Endothelial cell of umbilical vein (primary cell): Measurements from ENCODE around the gene ELOB. TPM values are rescaled to one million over a fixed set of nuclear protein-coding genes. Genes with fewer than 3 reads are reported as not detected.
A peak's percentile ranks its signal among the peaks of the same experiment; 100 is the strongest.

Source experiments
- BruUV-seq: library from RNA; stranded (reverse); fragments of 400-500 nt; replicated peaks from 2 replicates; lab custom pipeline; 2021; lab: Mats Ljungman, UMichigan
- CTCF ChIA-PET: fragments of 300-600, 350-600 bp; sonication (Branson Sonifier 250); formaldehyde crosslinking; loops from one replicate; lab custom pipeline; 2021; ENCODE audit warnings: antibody characterized with exemption, inconsistent platforms; lab: Charles Lee
- POLR2A ChIA-PET: fragments of 300-600, 350-600 bp; sonication (Branson Sonifier 250); formaldehyde crosslinking; loops from one replicate; lab custom pipeline; 2021; ENCODE audit warnings: antibody characterized with exemption, inconsistent platforms; lab: Charles Lee
- DNase-seq: peaks from one replicate; pipeline ENCODE4 v3.0.0-alpha.2; 2011; ENCODE audit warnings: low read depth, low spot score
- FAIRE-seq: peaks from 2 replicates; lab custom pipeline; 2011; peaks lifted over from hg19 to GRCh38; lab: Jason Lieb, UNC
- H2AFZ ChIP-seq: 2 replicates; pipeline ENCODE4 v1.6.0; 2012; ENCODE audit warnings: low read depth, low read length, control low read depth, inconsistent platforms
- H3K27ac ChIP-seq: 2 replicates; pipeline ENCODE4 v1.5.1; 2011; ENCODE audit warnings: low read depth, mild to moderate bottlenecking, control low read depth, low read length, moderate library complexity; ENCODE audit not compliant: insufficient read depth
- H3K27me3 ChIP-seq, 2 experiments: 2 replicates each; pipeline versions ENCODE4 v1.6.0 to v1.6.1; 2011; ENCODE audit warnings: low read length in 2 of 2, mixed read lengths in 1 of 2; ENCODE audit not compliant: control insufficient read depth in 2 of 2, insufficient read depth in 2 of 2
- H3K36me3 ChIP-seq, 2 experiments: 2 replicates in 1 of 2; 3 replicates in 1 of 2; pipeline ENCODE4 v1.5.1; 2011; ENCODE audit warnings: low read length in 2 of 2, mild to moderate bottlenecking in 1 of 2, moderate library complexity in 1 of 2; ENCODE audit not compliant: control insufficient read depth in 2 of 2, insufficient read depth in 2 of 2; ENCODE audit errors: extremely low read depth in 1 of 2
- H3K4me1 ChIP-seq: 3 replicates; pipeline ENCODE4 v1.5.1; 2011; ENCODE audit warnings: mild to moderate bottlenecking, low read length; ENCODE audit not compliant: control insufficient read depth, insufficient read depth; ENCODE audit errors: extremely low read depth
- H3K4me2 ChIP-seq: 2 replicates; pipeline ENCODE4 v1.6.1; 2011; ENCODE audit warnings: low read length, control low read depth, mixed read lengths; ENCODE audit not compliant: insufficient read depth
- H3K4me3 ChIP-seq, 3 experiments: fragments of 200-600 bp in 1 of 3; sonication (generic), shearing (Covaris generic) in 1 of 3; replicated peaks in 1 of 3; 2 replicates each; pipeline ENCODE4 v1.5.1; 2011 to 2016; ENCODE audit warnings: control low read depth in 3 of 3, low read length in 3 of 3, mild to moderate bottlenecking in 2 of 3, inconsistent platforms in 1 of 3, low read depth in 1 of 3, moderate library complexity in 1 of 3; ENCODE audit not compliant: insufficient read depth in 1 of 3
- H3K79me2 ChIP-seq: 2 replicates; pipeline ENCODE4 v1.6.0; 2012; ENCODE audit warnings: low read length, inconsistent platforms; ENCODE audit not compliant: control insufficient read depth, insufficient read depth
- H3K9ac ChIP-seq: replicated peaks from 2 replicates; pipeline ENCODE3; 2011; ENCODE audit warnings: low read length, control low read depth; ENCODE audit not compliant: insufficient read depth; ENCODE audit errors: extremely low read depth
- H3K9me1 ChIP-seq: replicated peaks from 3 replicates; pipeline ENCODE4 v1.6.0; 2011; ENCODE audit warnings: mild to moderate bottlenecking, low read length; ENCODE audit not compliant: control insufficient read depth, insufficient read depth; ENCODE audit errors: extremely low read depth
- H3K9me3 ChIP-seq: replicated peaks from 2 replicates; pipeline ENCODE4 v1.5.1; 2012; ENCODE audit warnings: low read length, inconsistent platforms; ENCODE audit not compliant: control insufficient read depth, insufficient read depth
- H4K20me1 ChIP-seq: replicated peaks from 2 replicates; pipeline ENCODE3; 2011; ENCODE audit warnings: mild to moderate bottlenecking, low read length; ENCODE audit not compliant: control insufficient read depth, insufficient read depth; ENCODE audit errors: extremely low read depth
- EZH2 ChIP-seq: IDR thresholded peaks from 2 replicates; pipeline ENCODE4 v1.6.1; 2012; ENCODE audit warnings: borderline replicate concordance, low read depth, mild to moderate bottlenecking, moderate library complexity, low read length, inconsistent platforms; ENCODE audit not compliant: severe bottlenecking
- FOS ChIP-seq: IDR thresholded peaks from 2 replicates; pipeline ENCODE4 v1.6.1; 2011; ENCODE audit warnings: mild to moderate bottlenecking, low read length, moderate library complexity, borderline replicate concordance; ENCODE audit not compliant: insufficient read depth
- GATA2 ChIP-seq: IDR thresholded peaks from 2 replicates; pipeline ENCODE4 v1.7.0; 2011; ENCODE audit warnings: low read depth, mild to moderate bottlenecking, moderate library complexity, mixed read lengths, low read length; ENCODE audit not compliant: insufficient read length, insufficient read depth
- MYC ChIP-seq: IDR thresholded peaks from one replicate; pipeline ENCODE4 v1.6.1; 2011; ENCODE audit warnings: mild to moderate bottlenecking, low read depth, low read length
- POLR2A ChIP-seq: IDR thresholded peaks from 2 replicates; pipeline ENCODE4 v1.6.1; 2012; ENCODE audit warnings: low read depth, mild to moderate bottlenecking, control low read depth, low read length
- POLR2AphosphoS5 ChIP-seq: IDR thresholded peaks from 2 replicates; pipeline ENCODE4 v1.6.1; 2012; ENCODE audit warnings: low read depth, mild to moderate bottlenecking, control low read depth, low read length, moderate library complexity; ENCODE audit not compliant: insufficient read depth
- dilution Hi-C: fragments of 300-500 bp; cut with MboI; formaldehyde crosslinking; loops from one replicate; pipeline ENCODE4 v1.15.0; 2019; ENCODE audit warnings: low sequenced_read_pairs; ENCODE audit not compliant: extremely low pct_ligation_motif_present
- intact Hi-C: fragments of 100-400 bp; cut with micrococcal nuclease; formaldehyde crosslinking; loops from one replicate; pipeline ENCODE4 v1.10.0; 2022
- polyA plus RNA-seq, 4 experiments: library from polyadenylated mRNA; depleted of rRNA in 3 of 4; stranded (reverse) in 3 of 4; unstranded in 1 of 4; fragments of >200 nt; gene quantifications; 2 replicates each; pipeline versions ENCODE4 v1.2.1 to v1.2.3, GENCODE V29; 2011 to 2012; ENCODE audit warnings: missing spikeins in 1 of 4
- total RNA-seq: library from RNA; stranded (reverse); gene quantifications from 2 replicates; pipeline ENCODE4 v1.2.3, GENCODE V29; 2021
- TF ChIP-seq, protein P1 (sequence below): IDR thresholded peaks from 2 replicates; pipeline ENCODE4 v1.6.1; 2011; ENCODE audit not compliant: insufficient read depth, insufficient read length
- TF ChIP-seq, protein P2 (sequence below), 2 donors: IDR thresholded peaks; 1 replicate in 1 of 2; 2 replicates in 1 of 2; pipeline ENCODE4 v1.5.1; 2011; ENCODE audit warnings: low read length in 2 of 2, mild to moderate bottlenecking in 2 of 2, moderate library complexity in 2 of 2, control low read depth in 1 of 2, inconsistent platforms in 1 of 2, low read depth in 1 of 2; ENCODE audit not compliant: insufficient read depth in 1 of 2; ENCODE audit errors: extremely low read depth in 1 of 2

The ELOB gene
- total and polyA plus RNA-seq, 2 donors (not counting 3 experiments of a cell fraction or from before 2014, with no cell fraction given): 251 to 848 TPM

DNA sequence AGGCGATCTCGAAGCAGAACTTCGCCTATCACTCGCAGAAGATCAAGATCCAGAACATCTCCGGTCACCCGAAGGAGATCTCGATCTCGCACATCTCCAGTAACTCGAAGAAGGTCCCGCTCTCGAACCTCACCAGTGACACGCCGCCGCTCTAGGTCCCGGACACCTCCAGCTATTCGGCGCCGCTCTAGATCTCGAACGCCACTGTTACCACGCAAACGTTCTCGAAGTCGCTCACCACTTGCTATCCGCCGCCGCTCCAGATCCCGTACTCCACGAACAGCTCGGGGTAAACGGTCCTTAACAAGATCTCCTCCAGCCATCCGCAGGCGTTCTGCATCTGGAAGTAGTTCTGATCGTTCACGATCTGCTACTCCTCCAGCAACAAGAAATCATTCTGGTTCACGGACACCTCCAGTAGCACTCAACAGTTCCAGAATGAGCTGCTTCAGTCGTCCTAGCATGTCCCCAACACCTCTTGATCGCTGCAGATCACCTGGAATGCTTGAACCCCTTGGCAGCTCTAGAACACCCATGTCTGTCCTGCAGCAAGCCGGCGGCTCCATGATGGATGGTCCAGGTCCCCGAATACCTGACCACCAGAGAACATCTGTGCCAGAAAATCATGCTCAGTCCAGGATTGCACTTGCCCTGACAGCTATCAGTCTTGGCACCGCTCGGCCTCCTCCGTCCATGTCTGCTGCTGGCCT, 10.5 kb downstream of the ELOB start:
- TF ChIP-seq FOS (no peak), POLR2A (no peak), MYC (no peak), GATA2 (no peak), POLR2AphosphoS5 (no peak), EZH2 (no peak)
- TF ChIP-seq, protein P1, sequence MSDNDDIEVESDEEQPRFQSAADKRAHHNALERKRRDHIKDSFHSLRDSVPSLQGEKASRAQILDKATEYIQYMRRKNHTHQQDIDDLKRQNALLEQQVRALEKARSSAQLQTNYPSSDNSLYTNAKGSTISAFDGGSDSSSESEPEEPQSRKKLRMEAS: no peak
- TF ChIP-seq, protein P2, sequence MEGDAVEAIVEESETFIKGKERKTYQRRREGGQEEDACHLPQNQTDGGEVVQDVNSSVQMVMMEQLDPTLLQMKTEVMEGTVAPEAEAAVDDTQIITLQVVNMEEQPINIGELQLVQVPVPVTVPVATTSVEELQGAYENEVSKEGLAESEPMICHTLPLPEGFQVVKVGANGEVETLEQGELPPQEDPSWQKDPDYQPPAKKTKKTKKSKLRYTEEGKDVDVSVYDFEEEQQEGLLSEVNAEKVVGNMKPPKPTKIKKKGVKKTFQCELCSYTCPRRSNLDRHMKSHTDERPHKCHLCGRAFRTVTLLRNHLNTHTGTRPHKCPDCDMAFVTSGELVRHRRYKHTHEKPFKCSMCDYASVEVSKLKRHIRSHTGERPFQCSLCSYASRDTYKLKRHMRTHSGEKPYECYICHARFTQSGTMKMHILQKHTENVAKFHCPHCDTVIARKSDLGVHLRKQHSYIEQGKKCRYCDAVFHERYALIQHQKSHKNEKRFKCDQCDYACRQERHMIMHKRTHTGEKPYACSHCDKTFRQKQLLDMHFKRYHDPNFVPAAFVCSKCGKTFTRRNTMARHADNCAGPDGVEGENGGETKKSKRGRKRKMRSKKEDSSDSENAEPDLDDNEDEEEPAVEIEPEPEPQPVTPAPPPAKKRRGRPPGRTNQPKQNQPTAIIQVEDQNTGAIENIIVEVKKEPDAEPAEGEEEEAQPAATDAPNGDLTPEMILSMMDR (IDR thresholded peaks at IDR 0.05; ENCODE audit: extremely low read depth in 1 of 2, insufficient read depth in 1 of 2, low read depth in 1 of 2, low read length in 2 of 2): no peak
- Histone ChIP-seq H4K20me1 (no peaks in the 10 kb centered on the region), H3K4me2 (no peak overlapping the region), H3K79me2 (peaks cover 68% of the 10 kb centered on the region), H2AFZ (no peak overlapping the region), H3K9me1 (no peaks in the 10 kb centered on the region), H3K4me3 (no peak overlapping the region), H3K4me1 (no peaks in the 10 kb centered on the region), H3K27me3 (no peaks in the 10 kb centered on the region), H3K27ac (no peak overlapping the region), H3K9ac (no peak overlapping the region), H3K36me3 (peaks cover 67 to 90% of the 10 kb centered on the region in 2 experiments), H3K9me3 (no peaks in the 10 kb centered on the region)
- ChIA-PET CTCF (interaction anchor here (1.2 kb wide), 1 partner anchor 8 kb away, joined by 3 read pairs; no protein-coding TSS in a partner anchor), POLR2A (no interaction called here)
- no peak for FAIRE-seq
- TSS peak; percentile 0 for BruUV-seq
- dilution Hi-C loops (no loop called here), intact Hi-C loops (no loop called here)
- no peak for DNase-seq
